ENCODE data around the gene WSCD2.

Gene WSCD2

DNA sequence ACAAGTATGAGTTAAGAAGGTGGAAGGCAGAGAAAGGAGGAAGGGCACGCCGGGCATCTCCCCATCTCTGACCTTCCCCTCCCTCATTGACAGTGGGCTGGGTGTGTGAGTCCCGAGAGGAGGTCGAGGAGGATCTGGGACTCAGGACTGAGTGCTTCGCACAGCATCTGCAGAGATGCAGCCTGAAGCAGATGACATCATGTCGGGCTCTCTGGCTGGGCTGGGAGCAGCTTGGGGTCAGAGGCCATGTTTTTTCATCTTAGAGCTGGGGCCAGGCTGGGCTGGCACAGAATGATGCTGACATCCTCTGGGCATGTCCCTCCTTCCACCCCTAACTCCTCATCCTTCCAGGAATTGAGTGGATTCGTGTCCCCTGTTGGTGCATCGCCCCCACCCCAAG is 166.6 kb downstream of the WSCD2 start:
- H3K4me1 ChIP-seq (ENCODE audit: control insufficient read depth in 5 of 5, insufficient read depth in 5 of 5, low read length in 5 of 5): peaks cover 3 to 43% (median 14%) of the 10 kb centered on the region in 5 donors
- H3K9me3 ChIP-seq (ENCODE audit: control insufficient read depth in 5 of 5, low read length in 5 of 5): no peaks in the 10 kb centered on the region
- H3K27me3 ChIP-seq (ENCODE audit: control insufficient read depth in 5 of 5, insufficient read depth in 4 of 5, low read length in 5 of 5): peaks cover 0 to 8% (median 0%) of the 10 kb centered on the region in 5 donors
- H3K27ac ChIP-seq (ENCODE audit: low read depth, low read length): no peak overlapping the region
- H3K4me3 ChIP-seq (ENCODE audit: low read depth in 1 of 5, low read length in 5 of 5): no peak overlapping the region
- no peak overlapping the region for H3K9ac ChIP-seq (ENCODE audit: low read length in 5 of 5)
- peaks cover 0 to 30% (median 8%) of the 10 kb centered on the region in 5 donors for H3K36me3 ChIP-seq (ENCODE audit: control insufficient read depth in 5 of 5, insufficient read depth in 5 of 5, low read length in 5 of 5)

DNA sequence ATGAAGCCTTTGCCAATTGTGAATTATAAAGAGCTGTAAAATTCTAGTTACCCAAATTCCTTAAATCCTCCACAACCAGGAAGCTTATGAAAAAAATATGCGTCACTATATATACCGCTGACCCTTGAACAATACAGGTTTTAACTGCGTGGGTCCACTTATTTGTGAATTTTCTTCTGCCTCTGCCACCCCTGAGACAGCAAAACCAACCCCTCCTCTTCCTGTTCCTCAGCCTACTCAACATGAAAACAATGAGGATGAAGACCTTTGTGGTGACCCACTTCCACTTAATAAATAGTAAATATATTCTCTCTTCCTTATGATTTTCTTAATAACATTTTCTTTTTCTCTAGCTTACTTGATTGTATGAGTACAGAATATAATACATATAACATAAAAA is 167.9 kb downstream of the WSCD2 start:
- Histone ChIP-seq H3K36me3 (ENCODE audit: control insufficient read depth in 5 of 5, insufficient read depth in 5 of 5, low read length in 5 of 5) (peaks cover 0 to 19% (median under 1%) of the 10 kb centered on the region in 5 donors), H3K27ac (ENCODE audit: low read depth, low read length) (no peak overlapping the region), H3K4me1 (ENCODE audit: control insufficient read depth in 5 of 5, insufficient read depth in 5 of 5, low read length in 5 of 5) (peaks cover 3 to 44% (median 17%) of the 10 kb centered on the region in 5 donors), H3K9me3 (ENCODE audit: control insufficient read depth in 5 of 5, low read length in 5 of 5) (no peaks in the 10 kb centered on the region), H3K4me3 (ENCODE audit: low read depth in 1 of 5, low read length in 5 of 5) (no peak overlapping the region), H3K27me3 (ENCODE audit: control insufficient read depth in 5 of 5, insufficient read depth in 4 of 5, low read length in 5 of 5) (peaks cover 0 to 8% (median 0%) of the 10 kb centered on the region in 5 donors), H3K9ac (ENCODE audit: low read length in 5 of 5) (no peak overlapping the region)

DNA sequence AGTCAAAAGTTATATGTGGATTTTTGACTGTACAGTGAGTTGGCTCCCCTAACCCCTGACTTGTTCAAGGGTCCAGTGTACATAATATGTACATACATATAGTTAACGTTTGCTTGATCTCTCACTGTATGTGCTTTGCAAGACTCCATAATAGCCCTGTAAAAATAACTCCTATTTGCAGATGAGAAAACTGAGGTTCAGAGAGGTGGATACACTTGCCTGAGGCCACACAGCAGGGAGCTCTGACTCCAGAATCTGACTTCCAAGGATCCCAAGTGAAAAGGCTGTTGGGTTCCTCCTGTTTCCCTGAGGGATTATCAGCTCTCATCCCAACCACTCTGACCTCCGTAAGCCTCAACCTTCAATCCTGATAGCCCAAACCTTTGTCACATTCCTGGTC is 168.3 kb downstream of the WSCD2 start:
- peaks cover 0 to 14% (median 0%) of the 10 kb centered on the region in 5 donors for H3K36me3 ChIP-seq (ENCODE audit: control insufficient read depth in 5 of 5, insufficient read depth in 5 of 5, low read length in 5 of 5)
- H3K27ac ChIP-seq (ENCODE audit: low read depth, low read length): no peak overlapping the region
- H3K4me1 ChIP-seq (ENCODE audit: control insufficient read depth in 5 of 5, insufficient read depth in 5 of 5, low read length in 5 of 5): peaks cover 3 to 49% (median 22%) of the 10 kb centered on the region in 5 donors
- no peak overlapping the region for H3K9ac ChIP-seq (ENCODE audit: low read length in 5 of 5)
- H3K27me3 ChIP-seq (ENCODE audit: control insufficient read depth in 5 of 5, insufficient read depth in 4 of 5, low read length in 5 of 5): peaks cover 0 to 5% (median 0%) of the 10 kb centered on the region in 5 donors
- H3K9me3 ChIP-seq (ENCODE audit: control insufficient read depth in 5 of 5, low read length in 5 of 5): no peaks in the 10 kb centered on the region
- H3K4me3 ChIP-seq (ENCODE audit: low read depth in 1 of 5, low read length in 5 of 5): no peak overlapping the region

DNA sequence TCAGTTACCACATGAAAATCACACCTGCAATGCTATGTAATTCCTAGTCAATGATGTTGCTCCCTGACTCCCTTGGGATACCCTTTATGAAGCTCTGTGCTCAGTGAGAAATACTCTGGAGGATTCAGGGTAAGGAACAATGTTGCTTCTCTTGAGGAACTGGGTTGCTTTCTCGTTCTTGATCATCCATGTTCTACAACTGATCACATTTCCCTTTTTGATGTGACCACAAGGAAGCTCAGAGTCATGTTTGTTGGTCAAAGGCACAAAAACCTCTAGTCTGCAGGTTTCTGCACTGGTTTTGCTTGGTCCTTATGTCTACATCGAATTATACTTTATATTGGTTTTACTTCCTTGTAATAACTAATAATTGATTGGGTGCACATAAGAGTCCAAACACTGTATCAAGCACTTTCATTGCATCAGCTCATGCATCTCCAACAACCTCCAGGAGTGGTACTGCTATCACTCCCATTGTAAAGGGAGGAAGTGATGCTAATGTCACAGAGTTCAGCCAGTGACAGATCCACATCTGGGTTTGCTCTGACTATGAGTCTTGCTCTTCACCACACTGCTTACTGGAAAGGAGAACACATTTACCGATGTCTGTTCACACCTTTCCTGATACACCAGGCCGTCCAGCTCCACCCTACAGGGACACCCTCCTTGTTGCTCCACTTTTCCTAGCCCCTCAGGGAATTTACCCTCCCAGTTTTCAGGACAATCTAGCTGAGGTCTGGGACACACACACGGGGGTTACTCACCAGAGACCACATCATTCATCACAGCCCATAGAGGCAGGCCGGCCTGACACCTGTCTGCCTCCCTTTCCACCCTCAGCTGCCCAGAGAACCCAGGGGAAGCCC is 169.0 kb downstream of the WSCD2 start:
- H3K9me3 ChIP-seq (ENCODE audit: control insufficient read depth in 5 of 5, low read length in 5 of 5): no peaks in the 10 kb centered on the region

DNA sequence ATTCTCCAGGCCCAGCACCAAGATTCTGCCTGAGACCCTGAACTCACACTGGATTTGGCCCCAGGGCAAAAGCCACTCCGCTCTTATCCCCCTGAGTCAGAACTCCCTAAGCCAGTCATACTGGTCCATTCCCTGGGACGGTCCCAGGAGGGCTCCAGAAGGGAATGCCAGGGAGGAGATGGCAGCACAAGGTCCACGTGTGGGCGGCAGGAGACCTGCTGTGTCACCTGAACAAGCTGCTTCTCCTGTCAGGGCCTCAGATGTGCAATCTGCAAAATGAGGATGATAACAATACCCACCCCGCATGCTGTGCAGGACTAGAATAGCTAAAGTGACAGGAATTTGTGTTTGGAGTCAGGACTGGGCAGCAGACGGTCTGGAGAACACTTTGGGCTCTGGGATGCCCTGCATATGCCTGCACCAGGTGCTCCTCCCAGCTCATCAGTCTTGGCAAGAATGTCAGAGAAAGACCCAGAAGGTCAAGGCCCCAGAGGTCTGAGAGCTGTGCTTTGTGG is 169.7 kb downstream of the WSCD2 start:
- no peak overlapping the region for H3K9ac ChIP-seq (ENCODE audit: low read length in 5 of 5)
- H3K4me1 ChIP-seq (ENCODE audit: control insufficient read depth in 5 of 5, insufficient read depth in 5 of 5, low read length in 5 of 5): peaks cover 14 to 63% (median 35%) of the 10 kb centered on the region in 5 donors
- H3K4me3 ChIP-seq (ENCODE audit: low read depth in 1 of 5, low read length in 5 of 5): no peak overlapping the region
- no peak overlapping the region for H3K27ac ChIP-seq (ENCODE audit: low read depth, low read length)
- peaks cover 0 to 3% (median 0%) of the 10 kb centered on the region in 5 donors for H3K36me3 ChIP-seq (ENCODE audit: control insufficient read depth in 5 of 5, insufficient read depth in 5 of 5, low read length in 5 of 5)
- peaks cover 0 to 12% (median 0%) of the 10 kb centered on the region in 5 donors for H3K27me3 ChIP-seq (ENCODE audit: control insufficient read depth in 5 of 5, insufficient read depth in 4 of 5, low read length in 5 of 5)
- no peaks in the 10 kb centered on the region for H3K9me3 ChIP-seq (ENCODE audit: control insufficient read depth in 5 of 5, low read length in 5 of 5)

More for the DNA sequence above, 169.0 kb downstream of the WSCD2 start:
- no peak overlapping the region for H3K9ac ChIP-seq (ENCODE audit: low read length in 5 of 5)
- H3K27me3 ChIP-seq (ENCODE audit: control insufficient read depth in 5 of 5, insufficient read depth in 4 of 5, low read length in 5 of 5): peaks cover 0 to 7% (median 0%) of the 10 kb centered on the region in 5 donors
- peaks cover 0 to 7% (median 0%) of the 10 kb centered on the region in 5 donors for H3K36me3 ChIP-seq (ENCODE audit: control insufficient read depth in 5 of 5, insufficient read depth in 5 of 5, low read length in 5 of 5)
- H3K4me3 ChIP-seq (ENCODE audit: low read depth in 1 of 5, low read length in 5 of 5): no peak overlapping the region
- peaks cover 8 to 56% (median 29%) of the 10 kb centered on the region in 5 donors for H3K4me1 ChIP-seq (ENCODE audit: control insufficient read depth in 5 of 5, insufficient read depth in 5 of 5, low read length in 5 of 5)
- no peak overlapping the region for H3K27ac ChIP-seq (ENCODE audit: low read depth, low read length)

DNA sequence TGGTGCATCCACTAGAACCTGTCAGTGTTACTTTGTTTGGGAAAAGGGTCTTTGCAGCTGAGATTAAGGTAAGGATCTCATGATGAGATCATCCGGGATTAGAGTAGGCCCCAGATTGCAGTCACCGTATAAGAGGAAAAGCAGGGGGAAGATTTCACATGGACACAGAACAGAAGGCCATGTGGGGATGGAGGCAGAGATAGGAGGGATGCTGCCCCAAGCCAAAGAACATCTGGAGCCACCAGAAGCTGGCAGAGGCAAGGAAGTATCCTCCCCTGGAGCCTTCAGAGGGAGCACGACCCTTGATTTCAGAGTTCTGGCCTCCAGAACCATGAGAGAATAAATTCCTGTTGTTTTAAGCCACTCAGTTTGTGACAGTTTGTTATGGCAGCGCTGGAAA is 170.4 kb downstream of the WSCD2 start:
- peaks cover 18 to 70% (median 42%) of the 10 kb centered on the region in 5 donors for H3K4me1 ChIP-seq (ENCODE audit: control insufficient read depth in 5 of 5, insufficient read depth in 5 of 5, low read length in 5 of 5)
- peaks cover 0 to 3% (median 0%) of the 10 kb centered on the region in 5 donors for H3K36me3 ChIP-seq (ENCODE audit: control insufficient read depth in 5 of 5, insufficient read depth in 5 of 5, low read length in 5 of 5)
- H3K27ac ChIP-seq (ENCODE audit: low read depth, low read length): no peak overlapping the region
- H3K27me3 ChIP-seq (ENCODE audit: control insufficient read depth in 5 of 5, insufficient read depth in 4 of 5, low read length in 5 of 5): peaks cover 0 to 15% (median 0%) of the 10 kb centered on the region in 5 donors
- no peaks in the 10 kb centered on the region for H3K9me3 ChIP-seq (ENCODE audit: control insufficient read depth in 5 of 5, low read length in 5 of 5)
- no peak overlapping the region for H3K4me3 ChIP-seq (ENCODE audit: low read depth in 1 of 5, low read length in 5 of 5)
- H3K9ac ChIP-seq (ENCODE audit: low read length in 5 of 5): no peak overlapping the region

All from subcutaneous abdominal adipose tissue (tissue), 5 donors.